NCI-H146 (cell line): ENCODE data around the gene XPO5.
A peak's percentile ranks its signal among the peaks of the same experiment; 100 is the strongest.
"Not testable (repeated sequence)": the region's sequence is repeated elsewhere in the genome, so short reads cannot be mapped to it uniquely, and the experiment has no call there.

Experiments
- DNase-seq: peaks from one replicate; lab custom pipeline; 2025; lab: John Stamatoyannopoulos, UW

Gene XPO5

GRCh38 chr6:43575772-43576551 is at the start of gene XPO5, which contains the start of gene POLH:
Gene XPO5, minus strand, starts transcription at chr6:43576038. Its CDS starts 174 bp downstream, at chr6:43575864.
Gene POLH, plus strand, starts transcription at chr6:43576185. Its CDS starts 6,135 bp downstream, at chr6:43582320.
- peak; percentile 97 for DNase-seq

GRCh38 chr6:43625393-43625992 is 49.7 kb upstream of the XPO5 start:
- DNase-seq, result no peak

GRCh38 chr6:43624786-43625288 is 49.0 kb upstream of the XPO5 start:
- no peak for DNase-seq

- no peak for DNase-seq
Observed at GRCh38 chr6:43623880-43624785, 48.3 kb upstream of the XPO5 start.

- no peak for DNase-seq
Observed at GRCh38 chr6:43622541-43622940, 46.7 kb upstream of the XPO5 start.

- DNase-seq, result no peak
Observed at GRCh38 chr6:43621836-43622180, 46.0 kb upstream of the XPO5 start.

GRCh38 chr6:43621078-43621835 is 45.4 kb upstream of the XPO5 start:
- no peak for DNase-seq

- no peak for DNase-seq
Observed at GRCh38 chr6:43616725-43617472, 41.1 kb upstream of the XPO5 start.

GRCh38 chr6:43614396-43614730 is 38.5 kb upstream of the XPO5 start:
- DNase-seq, result no peak

- no peak for DNase-seq
Observed at GRCh38 chr6:43613721-43614395, 38.0 kb upstream of the XPO5 start.

GRCh38 chr6:43610431-43610830 is 34.6 kb upstream of the XPO5 start:
- DNase-seq, result no peak

GRCh38 chr6:43609402-43609801 is 33.6 kb upstream of the XPO5 start:
- DNase-seq, result no peak

GRCh38 chr6:43608807-43609206 is 33.0 kb upstream of the XPO5 start:
- no peak for DNase-seq

- peak; percentile 86 for DNase-seq
Observed at GRCh38 chr6:43608310-43608763, 32.5 kb upstream of the XPO5 start.

- no peak for DNase-seq
Observed at GRCh38 chr6:43606019-43606418, 30.2 kb upstream of the XPO5 start.

GRCh38 chr6:43604174-43604573 is 28.3 kb upstream of the XPO5 start:
- no peak for DNase-seq

GRCh38 chr6:43600595-43600994 is 24.8 kb upstream of the XPO5 start:
- no peak for DNase-seq

GRCh38 chr6:43593938-43594337 is 18.1 kb upstream of the XPO5 start:
- DNase-seq, result no peak

GRCh38 chr6:43589564-43589963 is 13.7 kb upstream of the XPO5 start:
- not testable (repeated sequence) for DNase-seq

GRCh38 chr6:43588194-43588593 is 12.4 kb upstream of the XPO5 start:
- no peak for DNase-seq
